ENCODE results near the gene OCRL. TPM values are rescaled to one million over a fixed set of nuclear protein-coding genes. Genes with fewer than 3 reads are reported as not detected.

Gene OCRL
- total and polyA plus RNA-seq, 2 donors (not counting 1 experiment from before 2014, with no cell fraction given) = 4.6 to 10.6 TPM

DNA sequence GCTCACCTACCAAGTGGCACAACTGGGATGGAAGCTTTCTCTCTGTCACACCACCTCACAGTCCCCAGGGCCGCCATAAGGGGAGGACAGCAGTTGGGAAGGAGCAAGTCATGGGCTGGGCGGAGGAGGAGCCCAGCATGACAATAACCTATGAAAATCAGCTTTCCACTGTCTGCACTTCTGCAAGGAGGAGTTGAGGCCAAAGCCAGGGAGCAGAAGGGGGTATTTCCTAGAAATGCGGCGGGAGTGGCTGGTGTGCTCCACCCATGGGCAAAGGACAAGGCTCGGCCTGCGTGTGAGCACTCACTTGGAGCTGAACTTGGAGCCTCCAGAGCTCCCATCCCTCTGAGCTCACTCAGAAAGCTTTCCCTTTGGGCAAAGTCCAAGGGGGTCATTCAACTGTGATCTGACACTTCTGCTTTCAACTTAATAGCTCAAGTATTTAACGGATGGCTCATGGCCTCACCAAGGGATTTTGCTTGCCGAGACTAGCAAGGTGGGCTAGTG is 96.2 kb downstream of the OCRL start:
- 93% methylated on average over 4 of the region's 8 CpGs for WGBS (ENCODE audit: insufficient coverage)
- no peaks in the 10 kb centered on the region for H3K36me3 ChIP-seq (replicated peaks in 1 of 2; ENCODE audit: control extremely low read depth in 1 of 2, control insufficient read depth in 1 of 2, extremely low read depth in 1 of 2, insufficient read depth in 2 of 2, low read length in 1 of 2)
- H3K4me3 ChIP-seq (ENCODE audit: control extremely low read depth in 1 of 5, extremely low read depth in 1 of 5, insufficient read depth in 1 of 5, low read depth in 2 of 5, low read length in 4 of 5) = no peak overlapping the region
- H3K27ac ChIP-seq (ENCODE audit: low read length in 2 of 2) = no peak overlapping the region
- H3K4me3 Mint-ChIP-seq = no peak overlapping the region
- intact Hi-C loops (cut with micrococcal nuclease) = loop anchor here (5.0 kb wide), 1 partner anchor 291 kb away; no protein-coding TSS in a partner anchor
- no peak overlapping the region for H2AFZ ChIP-seq (ENCODE audit: insufficient read depth, low read depth, low read length, poor library complexity, severe bottlenecking)
- no peak overlapping the region for H3K4me2 ChIP-seq (replicated peaks; ENCODE audit: low read depth, low read length, poor library complexity, severe bottlenecking)
- CTCF ChIA-PET = interaction anchor here (1.3 to 7.5 kb wide), 8 partner anchors 10 to 425 kb away, joined by 3 to 73 read pairs (median 6); no protein-coding TSS in a partner anchor
- H3K27me3 ChIP-seq (replicated peaks in 1 of 4; ENCODE audit: control extremely low read depth in 1 of 4, control insufficient read depth in 3 of 4, insufficient read depth in 4 of 4, low read length in 3 of 4) = no peaks in the 10 kb centered on the region
- POLR2A ChIA-PET = interaction anchor here (0.6 to 0.7 kb wide), 2 partner anchors 8 to 151 kb away, joined by 5 read pairs; no protein-coding TSS in a partner anchor
- H3K27me3 Mint-ChIP-seq = no peaks in the 10 kb centered on the region
- TF ChIP-seq, protein P1, sequence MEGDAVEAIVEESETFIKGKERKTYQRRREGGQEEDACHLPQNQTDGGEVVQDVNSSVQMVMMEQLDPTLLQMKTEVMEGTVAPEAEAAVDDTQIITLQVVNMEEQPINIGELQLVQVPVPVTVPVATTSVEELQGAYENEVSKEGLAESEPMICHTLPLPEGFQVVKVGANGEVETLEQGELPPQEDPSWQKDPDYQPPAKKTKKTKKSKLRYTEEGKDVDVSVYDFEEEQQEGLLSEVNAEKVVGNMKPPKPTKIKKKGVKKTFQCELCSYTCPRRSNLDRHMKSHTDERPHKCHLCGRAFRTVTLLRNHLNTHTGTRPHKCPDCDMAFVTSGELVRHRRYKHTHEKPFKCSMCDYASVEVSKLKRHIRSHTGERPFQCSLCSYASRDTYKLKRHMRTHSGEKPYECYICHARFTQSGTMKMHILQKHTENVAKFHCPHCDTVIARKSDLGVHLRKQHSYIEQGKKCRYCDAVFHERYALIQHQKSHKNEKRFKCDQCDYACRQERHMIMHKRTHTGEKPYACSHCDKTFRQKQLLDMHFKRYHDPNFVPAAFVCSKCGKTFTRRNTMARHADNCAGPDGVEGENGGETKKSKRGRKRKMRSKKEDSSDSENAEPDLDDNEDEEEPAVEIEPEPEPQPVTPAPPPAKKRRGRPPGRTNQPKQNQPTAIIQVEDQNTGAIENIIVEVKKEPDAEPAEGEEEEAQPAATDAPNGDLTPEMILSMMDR (IDR thresholded peaks at IDR 0.05) = no peak
- TF ChIP-seq EZH2 (IDR thresholded peaks at IDR 0.05; ENCODE audit: borderline replicate concordance, insufficient read depth, low read depth, low read length, poor library complexity, severe bottlenecking) = no peak
- H3K9me3 ChIP-seq (ENCODE audit: control extremely low read depth in 1 of 3, control insufficient read depth in 2 of 3, insufficient read depth in 1 of 3, low read length in 2 of 3) = peaks cover 0 to 2% (median 0%) of the 10 kb centered on the region in 3 donors
- no peaks in the 10 kb centered on the region for H4K20me1 ChIP-seq (ENCODE audit: control insufficient read depth, insufficient read depth, low read length, poor library complexity, severe bottlenecking)
- H3K4me1 ChIP-seq (ENCODE audit: control insufficient read depth in 2 of 2, insufficient read depth in 2 of 2, low read length in 2 of 2) = peaks cover 0 to 5% of the 10 kb centered on the region in 2 donors
- H3K27ac Mint-ChIP-seq = no peak overlapping the region
- ATAC-seq (ENCODE audit: low read depth) (no peak), DNase-seq (no peak)
- H3K9ac ChIP-seq (ENCODE audit: low read length) = no peak overlapping the region
- peaks cover 2% of the 10 kb centered on the region for H3K4me1 Mint-ChIP-seq
- no peaks in the 10 kb centered on the region for H3K79me2 ChIP-seq (ENCODE audit: control insufficient read depth, insufficient read depth, low read length)
- no peaks in the 10 kb centered on the region for H3K9me3 Mint-ChIP-seq (ENCODE audit: insufficient read depth)
